ENCODE measurements around the gene FDXR. TPM values are rescaled to one million over a fixed set of nuclear protein-coding genes. Genes with fewer than 3 reads are reported as not detected.
A peak's percentile ranks its signal among the peaks of the same experiment; 100 is the strongest.

Gene FDXR
- total and polyA plus RNA-seq, 12 donors, result 2.4 to 6.3 (median 3.9) TPM

DNA sequence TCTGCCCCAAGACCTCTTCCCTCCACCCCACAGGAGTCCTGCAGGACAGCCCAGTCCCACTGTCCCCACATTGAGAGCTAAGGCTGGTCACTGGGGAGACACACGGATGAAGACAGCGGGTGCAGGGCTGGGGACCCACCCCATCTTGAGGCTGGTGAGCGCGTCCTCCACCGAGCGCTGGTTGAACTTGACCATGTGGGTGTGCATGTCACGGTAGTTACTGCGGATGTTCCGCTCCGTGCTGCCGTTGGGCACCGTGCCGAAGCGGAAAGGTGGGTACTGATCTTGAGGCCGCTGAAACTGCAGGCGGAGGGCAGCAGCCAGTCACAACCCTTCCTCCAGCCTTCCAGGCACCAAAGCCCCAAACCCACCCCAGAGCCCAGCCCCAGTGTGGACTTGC lies 26.2 kb downstream of the FDXR start:
- no peak overlapping the region for H3K4me3 ChIP-seq
- H3K4me1 ChIP-seq, result peaks cover 3 to 13% (median 10%) of the 10 kb centered on the region in 9 donors
- DNase-seq (no peak), ATAC-seq (no peak)
- intact Hi-C loops (cut with DNase I), result no loop called here
- 95 to 97% methylated on average over 16 of the region's 16 CpGs for WGBS, 2 donors
- peaks cover 8 to 36% (median 23%) of the 10 kb centered on the region in 7 donors for H3K27me3 ChIP-seq
- no peaks in the 10 kb centered on the region for H3K9me3 ChIP-seq
- TF ChIP-seq, protein P1, sequence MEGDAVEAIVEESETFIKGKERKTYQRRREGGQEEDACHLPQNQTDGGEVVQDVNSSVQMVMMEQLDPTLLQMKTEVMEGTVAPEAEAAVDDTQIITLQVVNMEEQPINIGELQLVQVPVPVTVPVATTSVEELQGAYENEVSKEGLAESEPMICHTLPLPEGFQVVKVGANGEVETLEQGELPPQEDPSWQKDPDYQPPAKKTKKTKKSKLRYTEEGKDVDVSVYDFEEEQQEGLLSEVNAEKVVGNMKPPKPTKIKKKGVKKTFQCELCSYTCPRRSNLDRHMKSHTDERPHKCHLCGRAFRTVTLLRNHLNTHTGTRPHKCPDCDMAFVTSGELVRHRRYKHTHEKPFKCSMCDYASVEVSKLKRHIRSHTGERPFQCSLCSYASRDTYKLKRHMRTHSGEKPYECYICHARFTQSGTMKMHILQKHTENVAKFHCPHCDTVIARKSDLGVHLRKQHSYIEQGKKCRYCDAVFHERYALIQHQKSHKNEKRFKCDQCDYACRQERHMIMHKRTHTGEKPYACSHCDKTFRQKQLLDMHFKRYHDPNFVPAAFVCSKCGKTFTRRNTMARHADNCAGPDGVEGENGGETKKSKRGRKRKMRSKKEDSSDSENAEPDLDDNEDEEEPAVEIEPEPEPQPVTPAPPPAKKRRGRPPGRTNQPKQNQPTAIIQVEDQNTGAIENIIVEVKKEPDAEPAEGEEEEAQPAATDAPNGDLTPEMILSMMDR (IDR thresholded peaks at IDR 0.05), result no peak
- H3K36me3 ChIP-seq, result no peaks in the 10 kb centered on the region
- H3K27ac ChIP-seq, result no peak overlapping the region

DNA sequence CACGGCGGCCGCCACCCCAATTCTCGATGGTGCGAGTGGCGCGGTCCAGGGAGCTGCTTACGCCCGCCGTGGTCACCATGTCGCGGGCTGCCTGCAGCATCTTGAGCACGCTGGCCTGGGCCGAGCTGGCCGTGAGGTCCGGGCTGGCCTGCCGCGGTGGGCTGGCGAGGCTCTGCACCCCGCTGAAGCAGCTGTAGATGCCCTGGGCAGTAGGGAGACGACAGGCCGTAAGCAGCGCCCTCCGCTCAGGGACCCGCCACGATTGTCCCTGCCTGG lies 29.5 kb downstream of the FDXR start:
- intact Hi-C loops (cut with DNase I), result no loop called here
- Histone ChIP-seq H3K36me3 (peaks cover 0 to 3% (median 0%) of the 10 kb centered on the region in 9 donors), H3K27me3 (peaks cover 0 to 20% (median 6%) of the 10 kb centered on the region in 7 donors), H3K27ac (no peak overlapping the region), H3K9me3 (no peaks in the 10 kb centered on the region), H3K4me1 (peaks cover 14 to 30% (median 25%) of the 10 kb centered on the region in 9 donors), H3K4me3 (peak overlapping the region in 5 of 10 donors; percentile 33 to 51 (median 41))
- no peak for DNase-seq
- TF ChIP-seq, protein P1 (IDR thresholded peaks at IDR 0.05), result no peak
- 30 to 33% methylated on average over 26 of the region's 26 CpGs for WGBS, 2 donors
- no peak for ATAC-seq

DNA sequence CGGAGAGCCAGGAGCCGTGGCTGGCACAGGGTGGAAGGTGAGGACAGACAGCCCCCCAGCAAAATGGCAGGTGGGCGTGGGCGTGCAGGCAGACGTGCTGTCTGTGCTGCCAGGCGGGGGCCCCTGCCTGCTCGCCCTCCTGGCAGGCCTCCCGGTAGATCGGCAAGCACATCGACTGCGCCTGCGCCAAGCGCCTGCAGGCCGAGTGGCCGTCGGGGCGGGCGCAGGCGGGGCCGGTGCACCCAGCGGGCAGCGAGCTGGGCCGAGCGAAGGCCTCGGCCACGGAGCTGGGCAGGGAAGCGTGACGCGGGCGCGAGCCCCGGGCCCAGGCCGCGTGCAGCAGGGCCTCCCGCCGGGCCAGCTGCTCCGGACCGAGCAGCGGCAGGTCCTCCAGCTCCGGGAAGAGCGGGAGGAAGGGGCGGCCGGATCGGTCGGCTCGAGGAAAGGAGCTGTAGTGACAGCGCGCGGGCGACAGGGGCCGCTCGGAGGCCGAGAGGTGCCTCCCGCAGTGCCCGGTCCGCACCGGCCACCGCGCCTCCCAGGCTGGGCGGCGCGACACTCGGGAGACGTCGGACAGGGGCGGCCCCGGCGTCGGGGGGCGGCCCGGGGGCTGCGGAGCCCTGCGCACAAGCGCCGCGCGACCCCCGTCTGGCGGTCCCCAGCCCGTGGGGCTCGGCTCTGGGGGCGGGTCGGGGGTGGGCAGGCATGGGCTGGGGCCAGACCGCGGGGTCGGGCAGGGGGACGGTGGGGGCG lies 30.0 kb downstream of the FDXR start:
- 2 to 4% methylated on average over 73 to 88 of the region's 88 CpGs for WGBS, 2 donors
- Histone ChIP-seq H3K36me3 (peaks cover 0 to 8% (median 0%) of the 10 kb centered on the region in 9 donors), H3K4me1 (peaks cover 14 to 30% (median 25%) of the 10 kb centered on the region in 9 donors), H3K4me3 (peak overlapping the region in 9 of 10 donors; percentile 33 to 51 (median 43)), H3K27ac (peak overlapping the region in 4 of 10 donors; percentile 63 to 73 (median 66)), H3K9me3 (no peaks in the 10 kb centered on the region), H3K27me3 (peaks cover 0 to 20% (median 6%) of the 10 kb centered on the region in 7 donors)
- intact Hi-C loops (cut with DNase I), result no loop called here
- peak; percentile 62 to 83 for DNase-seq
- ATAC-seq, result peak; percentile 53 to 86 (median 70)
- TF ChIP-seq, protein P1 (IDR thresholded peaks at IDR 0.05), result peak; percentile 39 to 76 (median 63)

DNA sequence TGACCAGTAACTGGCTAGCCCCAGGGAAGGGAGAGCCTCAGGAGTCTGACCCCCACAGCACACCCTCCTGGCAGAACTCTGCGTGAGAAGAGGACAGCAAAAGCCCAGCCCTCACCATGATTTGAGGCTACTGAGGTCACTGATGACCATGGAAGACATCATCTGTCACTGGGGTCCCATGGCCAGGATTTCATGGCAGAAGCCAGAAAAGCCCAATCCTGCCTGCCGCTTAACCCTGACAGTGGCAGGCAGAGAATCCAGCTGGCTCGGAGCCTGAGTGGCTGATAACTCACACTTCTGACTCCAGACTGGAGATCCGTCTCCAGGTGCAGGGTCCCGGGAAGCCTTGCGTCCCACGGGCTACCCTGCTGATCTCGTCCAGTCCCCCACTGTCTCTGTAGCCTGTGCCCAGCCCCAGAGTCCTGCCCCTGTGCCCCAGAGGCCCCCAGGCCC lies 30.6 kb downstream of the FDXR start:
- Histone ChIP-seq H3K4me3 (peak overlapping the region in 9 of 10 donors; percentile 33 to 51 (median 43)), H3K27me3 (peaks cover 0 to 20% (median 6%) of the 10 kb centered on the region in 7 donors), H3K27ac (peak overlapping the region in 4 of 10 donors; percentile 63 to 73 (median 66)), H3K9me3 (no peaks in the 10 kb centered on the region), H3K4me1 (peaks cover 14 to 30% (median 25%) of the 10 kb centered on the region in 9 donors), H3K36me3 (peaks cover 0 to 11% (median 0%) of the 10 kb centered on the region in 9 donors)
- ATAC-seq, result peak in 4 of 8 donors; percentile 1 to 11 (median 4)
- intact Hi-C loops (cut with DNase I), result no loop called here
- no peak for DNase-seq
- TF ChIP-seq, protein P1 (IDR thresholded peaks at IDR 0.05), result peak in 1 of 9 donors; percentile 3
- 31 to 48% methylated on average over 8 of the region's 8 CpGs for WGBS, 2 donors
